ENCODE results near the gene SMIM28.

DNA sequence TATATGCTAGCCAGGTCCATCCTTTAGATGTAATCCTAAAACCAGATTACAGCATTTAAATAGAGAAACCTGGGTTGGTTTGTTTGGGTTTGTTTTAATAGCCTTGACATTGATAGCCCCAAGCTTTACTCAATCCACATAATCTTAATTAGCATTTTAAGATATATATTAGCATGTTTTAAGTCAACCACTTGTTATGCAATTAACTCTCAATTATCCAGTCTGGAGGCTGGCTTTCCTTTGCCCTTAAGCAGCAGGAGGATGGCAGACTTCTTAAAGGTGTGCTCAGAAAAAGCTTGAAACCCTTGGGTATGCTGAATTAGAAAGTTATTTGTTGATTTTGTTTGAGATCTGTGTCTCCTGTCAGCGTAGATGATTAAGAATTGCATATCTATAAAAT lies 46.3 kb upstream of the SMIM28 start:
- TF ChIP-seq FOS (IDR thresholded peaks at IDR 0.05; ENCODE audit: low read depth, low read length) (no peak), POLR2A (IDR thresholded peaks at IDR 0.05; ENCODE audit: low read depth, low read length) (no peak), SMC3 (IDR thresholded peaks at IDR 0.05; ENCODE audit: low read depth, low read length) (no peak), RFX5 (IDR thresholded peaks at IDR 0.05; ENCODE audit: low read depth, low read length) (no peak)
- TF ChIP-seq, protein P1, sequence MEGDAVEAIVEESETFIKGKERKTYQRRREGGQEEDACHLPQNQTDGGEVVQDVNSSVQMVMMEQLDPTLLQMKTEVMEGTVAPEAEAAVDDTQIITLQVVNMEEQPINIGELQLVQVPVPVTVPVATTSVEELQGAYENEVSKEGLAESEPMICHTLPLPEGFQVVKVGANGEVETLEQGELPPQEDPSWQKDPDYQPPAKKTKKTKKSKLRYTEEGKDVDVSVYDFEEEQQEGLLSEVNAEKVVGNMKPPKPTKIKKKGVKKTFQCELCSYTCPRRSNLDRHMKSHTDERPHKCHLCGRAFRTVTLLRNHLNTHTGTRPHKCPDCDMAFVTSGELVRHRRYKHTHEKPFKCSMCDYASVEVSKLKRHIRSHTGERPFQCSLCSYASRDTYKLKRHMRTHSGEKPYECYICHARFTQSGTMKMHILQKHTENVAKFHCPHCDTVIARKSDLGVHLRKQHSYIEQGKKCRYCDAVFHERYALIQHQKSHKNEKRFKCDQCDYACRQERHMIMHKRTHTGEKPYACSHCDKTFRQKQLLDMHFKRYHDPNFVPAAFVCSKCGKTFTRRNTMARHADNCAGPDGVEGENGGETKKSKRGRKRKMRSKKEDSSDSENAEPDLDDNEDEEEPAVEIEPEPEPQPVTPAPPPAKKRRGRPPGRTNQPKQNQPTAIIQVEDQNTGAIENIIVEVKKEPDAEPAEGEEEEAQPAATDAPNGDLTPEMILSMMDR (conservative IDR thresholded peaks at IDR 0.05; ENCODE audit: low read depth, low read length), result no peak
